Naive thymus-derived CD8-positive, alpha-beta T cell (primary cell): Measurements from ENCODE around the gene PCNX4. TPM values are rescaled to one million over a fixed set of nuclear protein-coding genes. Genes with fewer than 3 reads are reported as not detected.
"Not testable (repeated sequence)": the region's sequence is repeated elsewhere in the genome, so short reads cannot be mapped to it uniquely, and the experiment has no call there.

ENCODE experiments used
- ATAC-seq, 2 donors: fragments of 150-1000 bp; cut with Tn5 transposase in 1 of 2; sonication (Bioruptor Pico), chemical (Tn5 transposase) in 1 of 2; 1 replicate in 1 of 2; 2 replicates in 1 of 2; pipeline ENCODE4 v1.10.0; 2021; ENCODE audit warnings: mild to moderate bottlenecking in 2 of 2, moderate library complexity in 2 of 2
- POLR2A ChIA-PET: fragments of 350-600 bp; sonication (Branson Sonifier 250); formaldehyde crosslinking; loops from one replicate; lab custom pipeline; 2021; ENCODE audit warnings: antibody characterized with exemption; lab: Charles Lee
- DNase-seq, 10 donors: peaks; one replicate each; pipeline versions ENCODE4 v3.0.0 to v3.0.0-alpha.2; 2020 to 2022
- H3K27ac Mint-ChIP-seq, 10 donors: one replicate each; pipeline ENCODE4 v1.8.0; 2020 to 2022; ENCODE audit warnings: mild to moderate bottlenecking in 10 of 10, mixed read lengths in 10 of 10, moderate library complexity in 4 of 10, inconsistent platforms in 1 of 10
- H3K27me3 Mint-ChIP-seq, 5 donors: one replicate each; pipeline ENCODE4 v1.8.0; 2021 to 2022; ENCODE audit warnings: mixed read lengths in 5 of 5
- H3K36me3 Mint-ChIP-seq, 3 donors: one replicate each; pipeline ENCODE4 v1.8.0; 2020 to 2022; ENCODE audit warnings: mixed read lengths in 3 of 3, mild to moderate bottlenecking in 2 of 3, inconsistent platforms in 1 of 3
- H3K4me1 Mint-ChIP-seq, 4 donors: one replicate each; pipeline ENCODE4 v1.8.0; 2021 to 2022; ENCODE audit warnings: mixed read lengths in 4 of 4
- H3K4me3 Mint-ChIP-seq, 10 donors: one replicate each; pipeline ENCODE4 v1.8.0; 2020 to 2022; ENCODE audit warnings: mild to moderate bottlenecking in 10 of 10, mixed read lengths in 10 of 10, moderate library complexity in 6 of 10, inconsistent platforms in 1 of 10
- H3K9me3 Mint-ChIP-seq, 9 donors: one replicate each; pipeline ENCODE4 v1.8.0; 2020 to 2022; ENCODE audit warnings: mixed read lengths in 9 of 9, mild to moderate bottlenecking in 3 of 9, inconsistent platforms in 1 of 9, moderate library complexity in 1 of 9
- polyA plus RNA-seq, 3 donors: library from polyadenylated mRNA; unstranded; fragments of 300-500 nt; fragmentation: Illumina TruSeq; gene quantifications; one replicate each; pipeline ENCODE4 v1.2.3, GENCODE V29; 2021
- total RNA-seq, 8 experiments: library from RNA in 2 of 8; stranded (reverse) in 2 of 8; gene quantifications; one replicate each; pipeline ENCODE4 v1.2.3 and lab custom pipeline; 2021 to 2026

Gene PCNX4
- total and polyA plus RNA-seq, 5 experiments from 2014 or later = 16.6 to 50.0 (median 20.1) TPM

DNA sequence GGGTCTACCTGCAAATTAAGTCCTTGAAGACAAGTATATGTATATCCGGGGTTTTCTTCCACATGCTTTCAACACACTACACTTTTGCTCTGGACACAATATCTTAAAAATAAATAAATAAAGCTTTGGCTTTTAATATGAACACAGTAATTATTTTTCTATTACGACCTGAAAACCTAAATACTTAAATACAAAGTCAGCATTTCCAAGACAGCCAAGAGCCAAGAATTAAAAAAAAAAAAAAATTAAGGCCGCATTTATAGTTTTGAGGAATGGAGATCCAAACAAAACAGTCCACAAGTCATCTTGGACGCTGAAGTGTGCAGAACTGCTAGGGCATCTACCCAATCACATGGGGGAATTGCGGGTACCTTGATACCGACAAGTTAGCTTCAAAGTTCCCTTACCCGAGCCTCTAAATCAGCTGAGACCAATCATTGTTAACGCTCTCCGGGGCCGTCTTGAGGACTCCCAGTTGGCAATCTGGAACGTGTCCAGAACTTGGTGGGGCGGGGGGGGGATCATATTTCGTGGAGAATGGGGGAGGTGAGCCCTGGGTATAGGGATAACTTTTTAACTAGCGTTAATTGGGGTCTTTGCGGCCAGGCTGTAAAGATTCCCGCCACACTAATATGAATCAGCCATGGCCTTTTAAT is 731 bp upstream of the PCNX4 start:
- peak in 1 of 2 donors; percentile 2 for ATAC-seq
- Mint-ChIP-seq H3K27me3 (no peaks in the 10 kb centered on the region), H3K4me3 (peak overlapping the region; percentile 86 to 96 (median 92)), H3K9me3 (no peaks in the 10 kb centered on the region), H3K4me1 (peaks cover 25 to 45% (median 41%) of the 10 kb centered on the region in 4 donors), H3K36me3 (peaks cover 0 to 3% (median 0%) of the 10 kb centered on the region in 3 donors), H3K27ac (peak overlapping the region; percentile 95 to 99 (median 99))
- peak in 5 of 10 donors; percentile 26 to 67 (median 34) for DNase-seq
- POLR2A ChIA-PET = interaction anchor here (0.6 to 3.4 kb wide), 12 partner anchors 26 to 692 kb away, joined by 3 to 21 read pairs (median 4); partner anchors contain the start of genes DHRS7 and PPM1A

GRCh38 chr14:60092526-60092920 is 800 bp downstream of the PCNX4 start:
- peaks cover 0 to 10% (median 3%) of the 10 kb centered on the region in 3 donors for H3K36me3 Mint-ChIP-seq
- H3K27ac Mint-ChIP-seq = peak overlapping the region; percentile 95 to 99 (median 99)
- DNase-seq (peak in 1 of 10 donors; percentile 7), ATAC-seq (no peak)
- no peaks in the 10 kb centered on the region for H3K9me3 Mint-ChIP-seq
- no peaks in the 10 kb centered on the region for H3K27me3 Mint-ChIP-seq
- peaks cover 25 to 48% (median 45%) of the 10 kb centered on the region in 4 donors for H3K4me1 Mint-ChIP-seq
- H3K4me3 Mint-ChIP-seq = peak overlapping the region; percentile 86 to 96 (median 92)
- POLR2A ChIA-PET = interaction anchor here (0.9 to 3.4 kb wide), 11 partner anchors 9 to 156 kb away, joined by 3 to 21 read pairs (median 4); partner anchors contain the start of genes DHRS7 and PPM1A

DNA sequence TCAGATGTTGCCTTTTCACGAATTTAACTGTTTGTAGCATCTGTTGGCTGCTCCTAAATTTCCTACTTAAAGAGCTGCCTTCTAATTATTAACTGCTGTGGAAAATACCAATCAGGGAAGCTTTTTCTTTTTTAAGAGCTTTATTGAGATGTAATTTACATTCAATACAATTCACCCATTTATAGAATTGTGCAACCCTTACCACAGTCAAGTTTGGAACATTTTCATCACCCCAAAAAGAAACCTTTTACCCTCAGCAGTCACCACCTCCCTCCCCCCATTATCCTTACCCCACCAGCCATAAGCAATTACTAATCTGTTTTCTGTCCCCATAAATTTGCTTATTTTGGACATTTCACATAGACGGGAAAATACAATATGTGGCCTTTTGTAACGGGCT is 1.4 kb downstream of the PCNX4 start:
- Mint-ChIP-seq H3K36me3 (peaks cover 0 to 16% (median 9%) of the 10 kb centered on the region in 3 donors), H3K9me3 (no peaks in the 10 kb centered on the region), H3K4me3 (peak overlapping the region; percentile 86 to 96 (median 92)), H3K4me1 (peaks cover 30 to 53% (median 50%) of the 10 kb centered on the region in 4 donors), H3K27me3 (no peaks in the 10 kb centered on the region), H3K27ac (peak overlapping the region; percentile 95 to 99 (median 99))
- ATAC-seq (no peak), DNase-seq (no peak)
- POLR2A ChIA-PET = interaction anchor here (1.6 to 3.4 kb wide), 3 partner anchors 22 to 156 kb away, joined by 3 to 21 read pairs (median 12); partner anchors contain the start of genes DHRS7 and PPM1A

GRCh38 chr14:60093606-60094005 is 1.9 kb downstream of the PCNX4 start:
- DNase-seq (no peak), ATAC-seq (no peak)
- peaks cover 33 to 57% (median 54%) of the 10 kb centered on the region in 4 donors for H3K4me1 Mint-ChIP-seq
- H3K27ac Mint-ChIP-seq = peak overlapping the region in 9 of 10 donors; percentile 95 to 99 (median 99)
- H3K4me3 Mint-ChIP-seq = peak overlapping the region; percentile 86 to 96 (median 92)
- H3K36me3 Mint-ChIP-seq = peaks cover 0 to 21% (median 13%) of the 10 kb centered on the region in 3 donors
- no peaks in the 10 kb centered on the region for H3K27me3 Mint-ChIP-seq
- POLR2A ChIA-PET = interaction anchor here (2.5 to 3.4 kb wide), 2 partner anchors 72 to 155 kb away, joined by 12 to 21 read pairs; partner anchors contain the start of genes DHRS7 and PPM1A
- no peaks in the 10 kb centered on the region for H3K9me3 Mint-ChIP-seq

DNA sequence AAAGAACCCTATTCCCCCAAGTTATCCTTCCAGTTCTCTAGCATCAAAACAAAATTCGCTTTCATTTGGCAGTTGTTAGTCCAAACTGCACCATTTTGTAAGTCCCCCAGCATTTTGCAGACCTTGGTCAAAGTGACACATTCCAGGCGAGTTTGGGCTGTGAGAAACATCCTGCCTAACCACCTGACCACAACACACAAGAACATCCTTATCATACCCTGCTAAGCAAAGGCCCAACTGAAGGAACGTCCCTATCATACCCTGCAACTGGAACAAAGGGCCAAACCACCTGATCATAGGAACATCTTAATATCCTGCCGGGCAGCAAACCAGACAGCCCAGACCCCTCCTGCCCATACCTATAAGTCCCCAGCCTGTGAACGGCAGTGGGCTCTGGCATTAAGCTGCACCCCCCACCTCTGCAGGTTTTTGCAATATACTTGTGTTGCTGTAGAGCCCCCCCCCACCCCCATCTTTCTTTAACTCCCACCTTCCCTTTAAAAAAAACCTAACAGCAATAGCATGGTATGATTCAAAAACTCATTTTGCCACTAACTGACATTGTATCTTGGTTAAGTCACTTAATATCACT is 2.7 kb downstream of the PCNX4 start:
- peaks cover 0 to 24% (median 13%) of the 10 kb centered on the region in 3 donors for H3K36me3 Mint-ChIP-seq
- peak overlapping the region; percentile 86 to 96 (median 92) for H3K4me3 Mint-ChIP-seq

DNA sequence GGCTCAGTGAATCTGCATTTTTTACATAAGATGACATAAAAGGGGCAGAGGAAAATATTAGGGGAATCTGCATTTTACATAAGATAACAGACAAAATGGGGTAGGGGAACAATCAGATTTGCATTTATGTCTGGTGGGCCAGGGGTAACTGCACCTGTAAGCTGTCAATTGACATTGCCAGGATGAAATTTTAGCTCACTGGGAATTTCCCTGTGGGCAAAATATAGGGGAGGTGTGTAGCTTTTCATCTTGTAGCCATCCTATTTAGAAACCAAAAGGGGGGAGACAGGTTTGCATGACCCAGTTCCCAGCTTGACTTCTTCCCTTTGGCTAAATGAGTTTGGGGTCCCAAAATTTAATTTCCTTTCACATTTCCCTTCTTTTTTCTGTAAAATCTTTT is 3.5 kb downstream of the PCNX4 start:
- POLR2A ChIA-PET = interaction anchor here (1.0 to 1.9 kb wide), 3 partner anchors 9 to 153 kb away, joined by 3 to 5 read pairs (median 3); partner anchors contain the start of gene DHRS7
- H3K9me3 Mint-ChIP-seq = no peaks in the 10 kb centered on the region
- H3K4me3 Mint-ChIP-seq = peak overlapping the region in 5 of 10 donors; percentile 3 to 86 (median 31)
- ATAC-seq (no peak), DNase-seq (no peak)
- H3K27ac Mint-ChIP-seq = peak overlapping the region in 5 of 10 donors; percentile 1 to 61 (median 34)
- H3K4me1 Mint-ChIP-seq = peaks cover 35 to 63% (median 56%) of the 10 kb centered on the region in 4 donors
- no peaks in the 10 kb centered on the region for H3K27me3 Mint-ChIP-seq
- H3K36me3 Mint-ChIP-seq = peaks cover 0 to 24% (median 13%) of the 10 kb centered on the region in 3 donors

More for the DNA sequence above, 2.7 kb downstream of the PCNX4 start:
- no peak for ATAC-seq
- H3K27ac Mint-ChIP-seq = peak overlapping the region; percentile 7 to 99 (median 90)
- no peaks in the 10 kb centered on the region for H3K27me3 Mint-ChIP-seq
- peak in 1 of 10 donors; percentile 9 for DNase-seq
- no peaks in the 10 kb centered on the region for H3K9me3 Mint-ChIP-seq
- peaks cover 33 to 58% (median 54%) of the 10 kb centered on the region in 4 donors for H3K4me1 Mint-ChIP-seq
- POLR2A ChIA-PET = interaction anchor here (2.5 kb wide), 1 partner anchor 71 kb away, joined by 12 read pairs; the partner anchor contains the start of gene DHRS7

DNA sequence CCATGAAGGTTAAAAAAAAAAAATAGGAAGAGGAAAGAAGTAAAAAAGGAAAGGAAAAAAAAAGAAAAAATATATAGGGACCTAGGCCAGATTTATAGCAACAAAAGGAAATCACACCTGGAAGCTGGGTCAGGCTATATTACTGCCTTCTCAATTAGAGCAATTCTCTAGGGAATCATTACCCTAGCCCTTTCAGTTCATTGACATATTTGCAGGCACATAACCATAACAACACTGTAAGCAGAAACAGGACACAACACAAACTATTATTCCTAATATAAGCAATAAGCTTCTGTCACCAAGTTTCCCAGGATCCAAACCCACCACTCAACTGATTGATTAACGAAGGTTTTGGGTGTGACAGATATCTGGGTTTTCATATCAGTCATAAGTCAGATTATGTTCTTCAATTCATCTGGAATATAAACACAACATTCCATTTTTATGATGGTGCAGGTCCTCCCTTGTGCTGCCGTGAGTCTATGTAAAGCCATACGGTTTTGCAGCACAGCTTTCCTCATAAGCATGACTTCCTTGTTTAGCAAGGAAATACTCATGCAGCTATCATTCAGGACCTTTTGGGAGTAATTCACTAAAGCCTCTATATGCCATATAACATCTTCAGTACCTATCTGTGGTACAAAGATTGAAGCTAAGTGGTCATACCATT is 4.2 kb downstream of the PCNX4 start:
- no peaks in the 10 kb centered on the region for H3K9me3 Mint-ChIP-seq
- peak overlapping the region in 4 of 10 donors; percentile 5 to 40 (median 27) for H3K27ac Mint-ChIP-seq
- POLR2A ChIA-PET = interaction anchor here (1.0 to 1.9 kb wide), 3 partner anchors 8 to 153 kb away, joined by 3 to 5 read pairs (median 3); partner anchors contain the start of gene DHRS7
- peaks cover 35 to 65% (median 57%) of the 10 kb centered on the region in 4 donors for H3K4me1 Mint-ChIP-seq
- H3K4me3 Mint-ChIP-seq = no peak overlapping the region
- DNase-seq (no peak), ATAC-seq (no peak)
- H3K36me3 Mint-ChIP-seq = peaks cover 0 to 31% (median 13%) of the 10 kb centered on the region in 3 donors
- no peaks in the 10 kb centered on the region for H3K27me3 Mint-ChIP-seq

DNA sequence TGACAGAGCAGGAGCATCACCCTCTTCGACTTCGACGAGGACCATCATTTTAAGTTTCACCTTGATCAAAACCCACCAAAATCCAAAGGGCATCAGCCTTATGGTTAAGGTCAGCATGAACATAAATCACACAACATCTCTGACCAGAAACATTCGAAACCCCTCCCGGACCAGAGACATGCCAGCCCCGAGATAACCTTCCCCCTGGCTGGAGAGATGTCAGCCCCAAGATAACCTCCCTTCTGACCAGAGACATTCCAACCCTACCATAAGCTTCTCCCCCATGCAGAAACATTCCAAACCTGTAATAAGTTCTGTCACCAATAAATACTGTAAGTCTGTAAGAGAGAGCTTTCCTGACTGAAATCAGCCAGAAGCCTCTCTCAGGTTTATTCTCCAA is 6.3 kb downstream of the PCNX4 start:
- no peaks in the 10 kb centered on the region for H3K27me3 Mint-ChIP-seq
- no peaks in the 10 kb centered on the region for H3K9me3 Mint-ChIP-seq
- ATAC-seq (no peak), DNase-seq (no peak)
- H3K36me3 Mint-ChIP-seq = peaks cover 0 to 34% (median 13%) of the 10 kb centered on the region in 3 donors
- peak overlapping the region in 4 of 10 donors; percentile 27 to 53 (median 42) for H3K27ac Mint-ChIP-seq
- H3K4me1 Mint-ChIP-seq = peaks cover 34 to 73% (median 65%) of the 10 kb centered on the region in 4 donors
- POLR2A ChIA-PET = no interaction called here
- no peak overlapping the region for H3K4me3 Mint-ChIP-seq

DNA sequence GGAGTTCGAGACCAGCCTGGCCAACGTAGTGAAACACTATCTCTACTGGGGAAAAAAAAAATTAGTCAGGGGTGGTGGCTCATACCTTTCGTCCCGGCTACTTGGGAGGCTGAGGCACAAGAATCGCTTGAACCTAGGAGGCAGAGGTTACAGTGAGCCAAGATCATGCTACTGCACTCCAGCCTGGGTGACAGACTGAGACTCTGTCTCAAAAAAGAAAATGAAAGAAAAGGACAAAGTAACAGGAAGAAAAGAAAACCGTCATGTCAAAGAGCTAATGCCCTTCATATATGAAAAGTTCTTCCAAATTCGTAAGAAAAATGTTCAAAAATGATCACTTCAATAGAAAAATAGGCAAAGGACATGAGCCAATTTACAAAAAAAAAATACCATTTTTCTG is 8.1 kb downstream of the PCNX4 start:
- Mint-ChIP-seq H3K4me1 (peaks cover 22 to 66% (median 56%) of the 10 kb centered on the region in 4 donors), H3K27ac (peak overlapping the region in 4 of 10 donors; percentile 10 to 85 (median 48)), H3K36me3 (peaks cover 0 to 37% (median 15%) of the 10 kb centered on the region in 3 donors), H3K4me3 (peak overlapping the region in 7 of 10 donors; percentile 15 to 63 (median 23))
- ATAC-seq, H3K27me3 Mint-ChIP-seq, H3K9me3 Mint-ChIP-seq, POLR2A ChIA-PET, DNase-seq: not testable (repeated sequence)

- ATAC-seq (no peak), DNase-seq (no peak)
- Mint-ChIP-seq H3K9me3 (no peaks in the 10 kb centered on the region), H3K4me1 (peaks cover 21 to 53% (median 52%) of the 10 kb centered on the region in 4 donors), H3K4me3 (no peak overlapping the region), H3K36me3 (peaks cover 0 to 31% (median 17%) of the 10 kb centered on the region in 3 donors), H3K27ac (peak overlapping the region in 1 of 10 donors; percentile 71), H3K27me3 (no peaks in the 10 kb centered on the region)
- POLR2A ChIA-PET = interaction anchor here (1.0 kb wide), 1 partner anchor 10 kb away, joined by 3 read pairs; no protein-coding TSS in a partner anchor
Measured at GRCh38 chr14:60101786-60102185, 10.1 kb downstream of the PCNX4 start.

GRCh38 chr14:60102389-60102788 is 10.7 kb downstream of the PCNX4 start:
- POLR2A ChIA-PET = no interaction called here
- Mint-ChIP-seq H3K36me3 (peaks cover 0 to 31% (median 15%) of the 10 kb centered on the region in 3 donors), H3K9me3 (no peaks in the 10 kb centered on the region), H3K4me3 (no peak overlapping the region), H3K27me3 (no peaks in the 10 kb centered on the region), H3K27ac (peak overlapping the region in 2 of 10 donors; percentile 3 to 57), H3K4me1 (peaks cover 21 to 54% (median 52%) of the 10 kb centered on the region in 4 donors)
- ATAC-seq = no peak
- no peak for DNase-seq
